Measurements from ENCODE around the gene PRKCE.

GRCh38 chr2:45932278-45932975 is 281.0 kb downstream of the PRKCE start:
- TF ChIP-seq CTCF (IDR thresholded peaks at IDR 0.05; ENCODE audit: poor library complexity) (no peak), EZH2 (IDR thresholded peaks at IDR 0.05; ENCODE audit: borderline replicate concordance) (no peak)
